Erythroblast (primary cell): Measurements from ENCODE around the gene PADI4.
"Not testable (repeated sequence)": the region's sequence is repeated elsewhere in the genome, so short reads cannot be mapped to it uniquely, and the experiment has no call there.

Experiments
- DNase-seq, 2 experiments: peaks; one replicate each; lab custom pipeline; 2025; lab: John Stamatoyannopoulos, UW
- GATA1 ChIP-seq: IDR thresholded peaks from 2 replicates; pipeline ENCODE4 v1.6.1; 2011; ENCODE audit warnings: low read depth, mild to moderate bottlenecking, control low read depth, low read length, moderate library complexity
- POLR2A ChIP-seq: IDR thresholded peaks from 2 replicates; pipeline ENCODE4 v1.6.1; 2011; ENCODE audit warnings: mild to moderate bottlenecking, low read length

The PADI4 gene

DNA sequence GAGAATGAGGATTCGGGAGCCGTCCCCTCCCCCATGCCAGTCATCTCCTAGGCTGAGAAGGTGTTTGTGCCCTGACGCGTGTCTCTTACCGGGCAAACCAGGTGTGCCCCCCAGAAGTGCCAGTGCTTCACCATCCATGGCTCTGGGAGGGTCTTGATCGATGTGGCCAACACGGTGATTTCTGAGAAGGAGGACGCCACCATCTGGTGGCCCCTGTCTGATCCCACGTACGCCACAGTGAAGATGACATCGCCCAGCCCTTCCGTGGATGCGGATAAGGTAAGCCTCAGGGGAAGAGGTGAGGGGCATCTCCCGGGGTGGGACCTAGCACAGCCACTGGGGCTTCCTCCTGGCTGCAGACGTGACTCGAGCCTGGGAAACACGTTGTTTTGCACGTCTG is 65.0 kb downstream of the PADI4 start:
- no peak for DNase-seq
- TF ChIP-seq GATA1 (no peak), POLR2A (no peak)

DNA sequence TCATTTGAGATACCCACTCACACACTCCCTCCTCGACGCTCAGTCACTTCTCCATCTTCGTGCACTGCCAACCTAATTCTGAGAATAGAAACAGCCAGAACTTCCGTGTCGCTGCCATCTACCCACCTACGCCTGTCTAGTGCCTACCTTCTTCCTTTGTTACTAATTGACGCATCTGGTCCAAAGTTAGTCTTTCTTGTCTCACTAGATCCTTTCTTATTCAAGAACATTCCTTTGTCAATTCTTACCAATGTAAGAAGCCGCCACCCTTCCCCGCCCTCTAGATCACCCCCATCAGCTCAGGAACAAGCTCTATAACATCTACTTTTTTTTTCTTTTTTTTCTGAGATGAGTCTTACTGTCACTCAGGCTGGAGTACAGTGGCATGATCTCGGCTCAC is 67.7 kb downstream of the PADI4 start:
- no peak for TF ChIP-seq GATA1
- no peak for TF ChIP-seq POLR2A

DNA sequence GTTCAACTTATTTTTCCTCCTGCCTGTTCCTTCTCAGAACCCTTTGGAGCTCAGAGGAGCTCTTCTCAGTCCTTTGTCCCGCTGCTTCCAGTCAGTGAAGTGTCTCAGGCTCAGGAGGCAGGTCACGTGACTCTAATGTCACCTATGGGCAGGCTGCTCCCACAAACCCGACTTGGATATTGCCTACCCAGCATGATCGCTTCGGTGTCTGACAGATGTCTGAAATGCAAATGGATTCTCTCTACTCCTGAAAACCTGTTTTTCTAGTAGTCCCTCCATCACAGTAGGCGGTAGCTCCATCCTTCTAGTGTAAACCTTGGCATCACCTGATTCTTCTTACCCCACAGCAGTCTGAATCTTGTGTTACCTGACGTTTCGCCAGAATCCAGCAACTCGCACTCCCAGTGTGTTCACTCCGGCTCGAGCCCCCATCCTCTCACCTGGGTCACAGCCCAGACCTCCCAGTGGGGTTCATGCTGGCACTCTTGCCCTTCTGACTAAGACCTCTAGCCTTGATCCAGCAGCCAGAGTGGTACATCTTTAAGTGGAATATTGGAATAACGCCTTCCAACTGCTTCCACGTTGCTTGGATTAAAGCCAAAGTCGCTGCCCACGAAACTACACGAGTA is 69.4 kb downstream of the PADI4 start:
- no peak for TF ChIP-seq POLR2A
- DNase-seq, result no peak

More for the DNA sequence above, 67.7 kb downstream of the PADI4 start:
- no peak for DNase-seq

DNA sequence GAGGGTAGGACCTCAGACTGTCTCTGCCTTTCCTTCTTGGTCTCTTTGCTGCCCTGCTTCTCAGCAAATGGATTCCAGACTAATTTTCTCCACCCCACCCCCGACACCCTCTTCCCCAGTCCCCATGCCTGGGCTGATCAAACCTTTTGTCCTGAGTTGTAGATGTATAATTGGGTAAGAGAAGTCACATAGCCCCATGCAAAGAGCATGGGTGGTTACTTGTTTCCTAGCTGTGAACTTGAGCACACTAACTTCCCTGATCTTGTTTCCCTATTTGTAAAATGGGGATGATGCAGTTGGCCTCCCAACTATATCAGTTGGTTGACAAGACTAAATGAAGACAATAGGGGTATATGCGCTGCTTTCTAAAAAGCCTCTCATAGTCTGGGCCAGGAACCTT is 73.2 kb downstream of the PADI4 start:
- no peak for TF ChIP-seq GATA1
- no peak for TF ChIP-seq POLR2A
- DNase-seq, result no peak

DNA sequence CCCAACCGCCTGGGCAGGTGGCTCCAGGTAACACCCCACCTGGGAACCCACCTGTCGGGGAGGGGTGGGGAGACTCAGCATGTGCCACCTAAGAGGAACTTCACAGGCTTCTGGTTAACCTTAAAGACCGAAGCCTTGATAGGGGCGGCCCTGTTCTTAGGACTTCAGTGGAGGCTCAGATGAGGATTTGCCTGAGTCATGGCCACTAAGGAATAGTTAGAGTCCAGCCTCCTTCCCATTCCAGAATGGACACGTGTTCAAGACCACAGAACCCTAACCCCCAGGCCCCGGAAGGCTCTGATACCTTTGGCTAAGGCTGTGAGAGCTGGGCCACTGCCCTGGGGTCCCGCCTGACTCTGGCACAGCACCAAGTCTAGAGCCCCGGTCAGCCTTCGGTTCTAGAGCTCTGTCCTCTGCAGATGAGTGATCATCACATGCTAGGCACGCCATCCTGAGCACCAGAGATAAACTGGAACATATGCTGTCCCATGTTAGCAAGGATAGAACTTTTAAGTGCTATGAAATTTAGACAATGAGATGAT is 84.3 kb downstream of the PADI4 start:
- TF ChIP-seq GATA1, result no peak
- DNase-seq, result no peak

DNA sequence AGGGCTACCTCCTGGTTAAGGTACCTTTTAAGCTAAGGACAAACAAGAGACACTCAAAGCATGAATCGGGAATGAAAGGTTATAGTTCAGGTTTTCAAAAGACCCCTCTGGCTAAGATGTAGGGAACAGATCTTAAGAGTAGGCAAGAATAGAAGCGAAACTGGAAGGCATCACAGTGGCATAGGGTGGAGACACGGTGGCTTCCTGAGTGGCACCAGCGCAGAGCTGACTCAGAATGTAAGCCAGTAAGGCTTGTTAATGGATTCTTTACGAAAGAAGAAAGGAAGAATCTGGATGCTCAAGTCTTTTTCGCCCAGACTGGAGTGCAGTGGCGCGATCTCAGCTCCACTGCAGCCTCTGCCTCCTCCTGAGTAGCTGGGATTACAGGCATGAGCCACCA is 85.2 kb downstream of the PADI4 start:
- DNase-seq, result no peak
- TF ChIP-seq POLR2A (no peak), GATA1 (no peak)

DNA sequence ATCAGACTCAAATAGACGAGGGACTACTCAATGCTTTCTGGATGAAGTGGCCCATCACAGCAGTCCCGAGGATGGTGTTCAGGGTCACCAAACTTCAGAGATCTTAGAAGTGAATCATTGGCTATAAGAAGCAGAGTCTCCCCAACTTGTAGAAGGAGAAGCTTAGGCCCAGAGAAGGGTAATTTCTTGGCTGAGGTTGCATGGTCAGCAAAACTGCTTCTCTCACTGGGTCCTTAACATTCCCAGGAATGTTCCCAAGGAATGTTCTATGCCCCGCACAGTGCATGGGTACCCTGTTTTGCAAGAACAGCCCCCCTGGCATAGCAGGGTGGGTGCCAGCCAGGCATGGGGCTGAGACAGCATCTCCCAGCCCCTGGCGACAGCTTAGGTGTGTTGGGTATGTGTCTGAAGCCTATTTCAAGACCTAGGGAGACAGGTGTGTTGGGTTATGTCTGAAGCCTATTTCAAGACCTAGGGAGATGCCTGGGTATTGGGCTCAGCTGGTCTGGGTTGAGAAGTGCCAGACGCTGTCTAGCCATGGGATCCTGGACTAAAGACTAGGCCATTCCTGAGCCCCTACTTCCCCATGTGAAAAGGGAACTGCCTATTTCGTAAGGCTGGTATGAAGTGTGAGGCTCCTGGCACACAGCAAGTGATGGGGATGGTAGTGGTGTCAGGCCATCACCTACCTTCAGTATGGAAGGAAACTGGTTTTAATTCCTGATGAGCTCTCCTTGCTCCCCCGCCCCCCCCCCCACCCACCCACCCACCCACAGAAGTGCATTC is 90.1 kb downstream of the PADI4 start:
- DNase-seq, result no peak
- TF ChIP-seq GATA1, result no peak
- no peak for TF ChIP-seq POLR2A

DNA sequence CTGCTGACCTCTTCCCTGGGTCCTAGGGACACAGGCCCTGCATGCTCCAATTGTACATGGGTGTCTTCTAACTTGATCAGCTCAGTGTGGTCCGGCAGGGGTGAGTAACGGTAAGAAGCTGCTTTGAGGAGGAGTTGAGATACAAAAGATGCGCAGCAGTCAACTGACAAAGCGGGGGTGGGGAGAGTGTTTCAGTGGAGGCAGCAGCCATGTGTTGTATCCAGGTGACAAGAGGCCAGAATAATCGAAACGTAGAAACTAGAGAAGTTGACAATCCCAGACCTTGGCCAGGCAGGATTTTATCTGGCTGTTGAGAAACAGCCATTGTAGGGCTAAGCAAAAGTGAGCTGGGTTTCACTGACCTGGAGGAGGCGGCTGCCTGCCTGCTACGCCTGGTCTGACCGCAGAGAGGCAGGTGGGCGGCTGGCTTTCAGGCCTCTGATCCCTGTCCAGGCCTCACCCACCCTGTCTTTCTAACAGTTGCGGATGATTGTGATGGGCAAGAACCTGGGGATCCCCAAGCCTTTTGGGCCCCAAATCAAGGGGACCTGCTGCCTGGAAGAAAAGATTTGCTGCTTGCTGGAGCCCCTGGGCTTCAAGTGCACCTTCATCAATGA is 92.8 kb downstream of the PADI4 start:
- DNase-seq, result no peak

DNA sequence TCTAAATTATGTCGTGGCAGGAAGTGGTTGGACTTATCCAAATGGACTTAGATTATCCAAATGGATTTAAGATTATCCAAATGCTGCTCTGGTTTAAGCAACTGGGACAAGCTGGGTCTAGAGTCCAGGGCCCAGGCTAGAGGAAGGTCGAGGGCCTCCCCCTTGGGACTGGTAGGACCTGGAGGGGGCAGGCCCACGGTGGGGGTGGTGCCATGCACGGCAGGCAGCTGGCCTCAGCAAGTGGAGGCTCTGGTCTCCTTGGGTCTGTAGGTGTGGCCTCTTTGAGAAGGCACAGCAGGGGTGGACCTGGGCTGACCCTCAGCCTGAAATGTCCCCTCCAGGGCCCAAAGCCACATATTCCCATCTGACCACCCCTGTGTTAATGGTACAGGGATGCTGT is 93.8 kb downstream of the PADI4 start:
- no peak for DNase-seq
- TF ChIP-seq GATA1 (no peak), POLR2A (no peak)

More for the DNA sequence above, 92.8 kb downstream of the PADI4 start:
- TF ChIP-seq GATA1 (no peak), POLR2A (no peak)

DNA sequence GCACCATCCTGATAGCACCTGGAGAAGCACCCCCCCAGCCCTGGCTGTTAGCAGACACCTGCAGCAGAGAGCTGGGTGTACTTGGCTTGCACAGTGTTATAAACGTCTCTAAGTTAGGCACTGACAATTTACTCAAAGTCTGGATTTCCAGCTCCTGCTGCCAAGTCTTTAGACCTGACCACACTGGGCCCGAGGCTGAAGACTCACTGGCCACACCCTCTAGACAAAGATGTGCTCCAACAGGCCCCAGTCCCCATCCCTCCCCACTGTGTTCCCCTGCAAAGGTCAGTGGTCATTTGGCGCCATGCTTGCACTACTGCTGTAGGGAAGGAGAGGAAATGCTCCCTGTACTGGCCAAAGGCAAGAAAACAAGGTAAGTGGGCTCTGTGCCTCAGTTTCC is 95.1 kb downstream of the PADI4 start:
- DNase-seq, result no peak
- TF ChIP-seq GATA1 (no peak), POLR2A (no peak)

DNA sequence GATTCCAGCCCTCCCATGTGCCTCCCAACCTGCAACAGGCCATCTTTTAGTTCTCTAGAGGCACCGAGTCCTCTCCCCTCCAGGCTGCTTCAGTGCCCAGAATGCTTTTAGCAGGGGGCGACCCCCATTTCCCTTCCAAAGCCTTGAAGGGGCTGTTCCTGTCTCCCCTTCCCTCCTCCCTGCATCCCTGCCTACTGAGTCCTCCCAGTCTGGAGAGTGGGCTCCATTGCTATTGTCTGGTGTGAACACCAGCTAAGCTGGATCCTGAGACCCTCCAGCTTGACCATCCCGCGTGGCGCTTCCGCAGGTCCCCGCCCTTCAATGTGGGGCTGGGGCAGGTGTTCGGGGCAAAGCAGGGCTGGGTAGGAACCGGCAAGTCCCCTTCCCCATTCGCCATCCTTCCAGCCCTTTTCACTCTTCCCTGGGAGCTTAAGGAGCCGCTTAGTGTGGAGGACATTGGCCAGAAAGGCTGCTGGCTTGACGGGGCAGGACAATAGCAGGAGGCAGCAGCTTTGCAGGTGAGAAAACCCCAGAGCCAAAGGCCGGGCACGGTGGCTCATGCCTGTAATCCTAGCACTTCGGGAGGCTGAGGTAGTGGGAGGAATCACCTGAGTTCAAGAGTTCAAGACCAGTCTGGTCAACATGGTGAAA is 96.2 kb downstream of the PADI4 start:
- no peak for TF ChIP-seq POLR2A
- no peak for TF ChIP-seq GATA1

DNA sequence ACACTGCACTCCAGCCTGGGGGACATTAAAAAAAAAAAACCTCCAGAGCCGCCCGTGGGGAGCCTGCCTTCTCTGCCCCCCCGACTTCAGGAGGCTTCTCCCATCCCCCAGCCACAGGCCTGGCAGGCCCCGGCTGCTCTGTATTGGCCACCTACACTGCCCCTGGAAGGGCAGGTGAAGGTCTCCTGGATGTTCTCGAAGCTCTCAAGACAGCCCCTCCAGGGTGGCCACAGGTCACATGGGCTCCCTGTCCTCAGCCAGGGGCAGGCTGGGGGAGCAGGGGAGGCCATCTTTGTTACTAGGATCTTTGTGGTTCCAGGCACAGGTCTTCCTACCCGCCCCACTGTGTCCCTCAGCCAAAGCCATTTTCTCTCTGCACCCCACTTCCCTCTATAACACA is 96.8 kb downstream of the PADI4 start:
- TF ChIP-seq POLR2A (no peak), GATA1 (no peak)
- DNase-seq, result no peak

More for the DNA sequence above, 96.2 kb downstream of the PADI4 start:
- no peak for DNase-seq

DNA sequence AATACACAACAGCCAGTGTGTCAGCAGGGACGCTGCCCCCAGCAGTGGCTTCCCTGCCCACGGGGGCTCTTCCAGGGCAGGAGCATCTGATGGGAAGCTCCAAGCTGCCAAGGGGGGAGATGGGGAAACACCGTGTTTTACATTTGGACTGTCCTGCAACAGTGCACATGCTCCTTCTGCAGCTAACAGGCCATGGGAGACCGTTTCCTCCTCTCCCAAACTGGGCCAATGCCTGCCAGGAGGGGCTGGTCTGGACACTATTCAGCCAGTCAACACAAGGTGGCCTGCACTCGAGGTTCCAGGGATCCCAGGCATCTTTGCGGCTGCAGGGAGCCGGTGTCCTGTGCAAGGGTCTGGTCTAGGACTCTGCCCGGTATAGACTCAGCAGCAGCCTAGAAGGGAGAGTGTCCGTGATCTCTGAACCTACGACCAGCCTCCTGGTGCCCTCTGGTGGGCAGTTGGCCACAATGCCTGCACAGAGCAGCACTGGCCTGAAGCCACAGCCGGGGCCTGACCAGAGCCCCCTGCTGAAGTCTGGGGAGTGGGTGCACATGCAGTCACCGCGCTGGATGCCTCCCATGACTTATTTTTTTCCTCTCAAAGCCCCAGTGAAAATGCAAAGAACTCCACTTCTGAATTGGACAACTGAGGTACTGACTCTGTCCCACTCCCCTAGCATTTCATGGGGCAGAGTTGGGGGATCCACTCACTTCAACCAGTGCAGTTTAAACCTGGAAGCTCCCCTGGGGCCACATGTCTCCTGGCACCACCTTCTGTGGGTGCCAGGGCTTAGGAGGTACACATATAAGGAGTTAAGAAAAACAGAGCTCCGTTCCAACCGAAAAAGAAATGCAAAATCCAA is 98.1 kb downstream of the PADI4 start:
- TF ChIP-seq GATA1 (no peak), POLR2A (no peak)
- DNase-seq, result peak; percentile 57 to 68

DNA sequence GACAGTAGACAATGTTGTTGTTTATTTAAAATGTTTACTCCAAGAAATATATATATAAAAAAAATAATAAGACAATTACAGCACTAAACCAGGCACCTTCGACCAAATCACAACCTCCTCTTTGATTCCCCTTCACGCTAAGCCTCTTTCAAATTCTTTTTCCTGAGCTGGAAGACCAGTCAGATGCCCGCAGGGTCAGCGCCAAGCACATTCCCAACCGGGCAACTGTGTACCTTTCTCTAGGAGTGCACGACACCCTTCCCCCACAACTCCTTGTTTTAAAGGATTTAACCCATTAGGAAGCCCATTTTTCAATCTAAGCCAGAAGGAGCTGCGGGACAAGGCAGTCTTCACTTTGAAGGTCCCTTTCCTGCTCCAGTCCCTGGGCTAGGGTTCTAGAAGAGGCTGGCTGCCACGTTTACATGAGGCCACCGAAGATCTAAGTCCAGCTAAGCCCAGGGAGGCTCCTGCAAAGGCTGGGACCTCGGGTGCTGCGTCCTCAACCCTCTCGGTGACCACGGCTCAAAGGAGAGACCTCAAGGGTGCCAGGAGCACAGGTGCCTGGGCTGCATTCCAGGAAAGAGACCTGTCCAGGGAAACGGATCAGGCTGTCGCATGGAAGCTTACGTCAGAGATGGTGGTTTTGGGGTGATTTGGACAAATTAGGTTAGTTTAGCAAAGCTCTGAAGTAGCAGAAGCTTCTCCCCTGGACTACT is 98.9 kb downstream of the PADI4 start:
- DNase-seq, result not testable (repeated sequence)

DNA sequence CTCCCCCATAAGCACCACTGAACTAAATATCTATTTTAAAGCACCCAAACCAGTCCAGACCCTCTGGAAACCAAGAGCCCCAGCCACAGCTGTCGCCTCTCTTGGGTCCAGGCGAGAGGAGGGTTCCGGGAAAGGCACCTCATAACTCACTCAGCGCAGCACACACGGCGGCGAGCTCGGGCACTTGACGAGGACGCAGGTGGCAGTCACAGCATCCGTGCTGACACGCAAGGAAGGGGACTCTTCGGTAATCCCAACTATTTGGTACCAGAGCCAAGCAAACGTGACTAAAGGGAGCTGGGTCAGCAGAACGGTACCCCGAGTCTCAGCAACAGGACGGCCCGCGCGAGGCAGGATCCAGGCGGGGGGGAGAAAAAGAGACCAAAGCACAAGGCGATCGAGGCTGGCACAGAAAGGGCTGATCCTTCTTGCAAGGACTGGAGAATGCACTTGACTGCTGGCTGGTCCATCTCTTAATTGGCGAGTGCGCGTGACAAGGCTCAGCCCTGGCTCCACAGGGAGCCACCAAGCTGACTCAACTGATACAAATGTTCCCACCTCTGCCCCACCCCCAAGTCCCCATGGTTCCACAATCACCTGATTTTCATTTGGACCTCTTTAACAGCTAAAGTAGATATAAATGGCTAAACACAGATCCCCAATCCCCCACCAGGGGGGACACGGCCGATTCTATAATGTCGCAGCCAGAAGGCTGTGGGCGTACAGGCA is 100.0 kb downstream of the PADI4 start:
- DNase-seq, result not testable (repeated sequence)
